Kidney (tissue), 14 donors: ENCODE measurements around the gene SLC6A16. TPM values are rescaled to one million over a fixed set of nuclear protein-coding genes. Genes with fewer than 3 reads are reported as not detected.

Source experiments
- DNase-seq, 5 donors: peaks; one replicate each; pipeline ENCODE4 v3.0.0-alpha.2; 2013 to 2020
- FAIRE-seq: peaks from 2 replicates; lab custom pipeline; 2012; peaks lifted over from hg19 to GRCh38; lab: Jason Lieb, UNC
- H3K27ac ChIP-seq, 2 donors: one replicate each; pipeline ENCODE4 v1.7.0; 2013; ENCODE audit warnings: low read depth in 2 of 2, low read length in 2 of 2, inconsistent platforms in 1 of 2
- H3K27me3 ChIP-seq: one replicate; pipeline ENCODE4 v1.7.1; 2013; ENCODE audit warnings: low read length, inconsistent platforms; ENCODE audit not compliant: control insufficient read depth, insufficient read depth
- H3K36me3 ChIP-seq, 3 donors: one replicate each; pipeline versions ENCODE4 v1.7.0 to v1.7.1; 2013; ENCODE audit warnings: low read length in 3 of 3, control low read depth in 1 of 3, inconsistent platforms in 1 of 3; ENCODE audit not compliant: insufficient read depth in 3 of 3, control insufficient read depth in 2 of 3
- H3K4me1 ChIP-seq, 3 donors: one replicate each; pipeline versions ENCODE4 v1.7.0 to v1.7.1; 2013; ENCODE audit warnings: low read length in 3 of 3, inconsistent platforms in 1 of 3, low read depth in 1 of 3; ENCODE audit not compliant: control insufficient read depth in 2 of 3, insufficient read depth in 2 of 3
- H3K4me3 ChIP-seq, 3 donors: one replicate each; pipeline versions ENCODE4 v1.7.0 to v1.8.1; 2013; ENCODE audit warnings: low read length in 3 of 3, control low read depth in 1 of 3, inconsistent platforms in 1 of 3
- H3K9ac ChIP-seq, 3 donors: one replicate each; pipeline versions ENCODE4 v1.7.0 to v1.7.1; 2013; ENCODE audit warnings: low read length in 3 of 3, control low read depth in 1 of 3, inconsistent platforms in 1 of 3
- H3K9me3 ChIP-seq, 3 donors: one replicate each; pipeline versions ENCODE4 v1.7.0 to v1.7.1; 2013; ENCODE audit warnings: low read length in 3 of 3, control low read depth in 1 of 3, inconsistent platforms in 1 of 3; ENCODE audit not compliant: control insufficient read depth in 2 of 3, insufficient read depth in 1 of 3
- CTCF ChIP-seq: IDR thresholded peaks from 3 replicates; pipeline ENCODE4 v1.5.1; 2012; ENCODE audit warnings: mild to moderate bottlenecking, moderate library complexity, borderline replicate concordance; ENCODE audit not compliant: insufficient read depth; ENCODE audit errors: extremely low read depth
- intact Hi-C: fragments of 100-400 bp; cut with DNase I; formaldehyde crosslinking; loops from one replicate; pipeline ENCODE4 v1.11.1; 2022
- polyA plus RNA-seq: library from polyadenylated mRNA; stranded (reverse); fragments of 350-450 nt; fragmentation: Illumina TruSeq; extraction: RNeasy Lipid Tissue Mini Kit (QIAGEN cat#74804); gene quantifications from one replicate; pipeline ENCODE4 v1.2.3, GENCODE V29; 2014; ENCODE audit warnings: low read depth, low replicate concordance; ENCODE audit not compliant: insufficient read depth
- total RNA-seq: library from RNA; stranded (reverse); fragmentation: NEBNext Ultra II Directional; extraction: Animal tissue kit (Norgen Biotek cat#: 25700); gene quantifications from one replicate; pipeline ENCODE4 v1.2.1, GENCODE V29; 2021
- donor health status: control.
- donor health status: control.
- donor health status: control.
- donor health status: control.
- donor health status: control.
- donor health status: DM: yes; HTN: yes; CAD: no.
- donor health status: Normal renal cell carcinoma (clear cell type).

Gene SLC6A16
- total and polyA plus RNA-seq, 2 donors from 2014 or later: 1.5 to 3.7 TPM

- H3K9ac ChIP-seq: no peak overlapping the region
- FAIRE-seq: no peak
- peak overlapping the region in 2 of 3 donors; percentile 40 to 50 for H3K4me3 ChIP-seq
- H3K4me1 ChIP-seq: peaks cover 0 to 14% (median 0%) of the 10 kb centered on the region in 3 donors
- H3K36me3 ChIP-seq: peaks cover 0 to 6% (median 4%) of the 10 kb centered on the region in 3 donors
- DNase-seq: peak; percentile 42 to 83 (median 48)
- no peaks in the 10 kb centered on the region for H3K9me3 ChIP-seq
- no peak for TF ChIP-seq CTCF
- no peaks in the 10 kb centered on the region for H3K27me3 ChIP-seq
- no peak overlapping the region for H3K27ac ChIP-seq
- intact Hi-C loops: no loop called here
Observed at GRCh38 chr19:49338023-49338677, 13.2 kb upstream of the SLC6A16 start.

GRCh38 chr19:49337267-49338022 lies 12.5 kb upstream of the SLC6A16 start:
- Histone ChIP-seq H3K9me3 (no peaks in the 10 kb centered on the region), H3K4me1 (peaks cover 0 to 14% (median 0%) of the 10 kb centered on the region in 3 donors), H3K4me3 (no peak overlapping the region), H3K9ac (no peak overlapping the region), H3K27ac (no peak overlapping the region), H3K27me3 (no peaks in the 10 kb centered on the region), H3K36me3 (peaks cover 0 to 4% (median 0%) of the 10 kb centered on the region in 3 donors)
- TF ChIP-seq CTCF: no peak
- DNase-seq (peak in 3 of 5 donors; percentile 4 to 31 (median 26)), FAIRE-seq (no peak)
- intact Hi-C loops: no loop called here

GRCh38 chr19:49336482-49337266 lies 11.7 kb upstream of the SLC6A16 start:
- H3K9me3 ChIP-seq: no peaks in the 10 kb centered on the region
- H3K9ac ChIP-seq: no peak overlapping the region
- intact Hi-C loops: no loop called here
- H3K4me3 ChIP-seq: no peak overlapping the region
- FAIRE-seq (no peak), DNase-seq (no peak)
- H3K27me3 ChIP-seq: no peaks in the 10 kb centered on the region
- H3K27ac ChIP-seq: no peak overlapping the region
- no peak for TF ChIP-seq CTCF
- H3K36me3 ChIP-seq: no peaks in the 10 kb centered on the region
- peaks cover 0 to 14% (median 0%) of the 10 kb centered on the region in 3 donors for H3K4me1 ChIP-seq
